Measurements from ENCODE around the gene CORO2B.
"Not testable (repeated sequence)": the region's sequence is repeated elsewhere in the genome, so short reads cannot be mapped to it uniquely, and the experiment has no call there.

The CORO2B gene

GRCh38 chr15:68679161-68679560 lies 100.4 kb downstream of the CORO2B start:
- DNase-seq: no peak

GRCh38 chr15:68679961-68680371 lies 101.2 kb downstream of the CORO2B start:
- peak; percentile 81 to 95 for DNase-seq

DNA sequence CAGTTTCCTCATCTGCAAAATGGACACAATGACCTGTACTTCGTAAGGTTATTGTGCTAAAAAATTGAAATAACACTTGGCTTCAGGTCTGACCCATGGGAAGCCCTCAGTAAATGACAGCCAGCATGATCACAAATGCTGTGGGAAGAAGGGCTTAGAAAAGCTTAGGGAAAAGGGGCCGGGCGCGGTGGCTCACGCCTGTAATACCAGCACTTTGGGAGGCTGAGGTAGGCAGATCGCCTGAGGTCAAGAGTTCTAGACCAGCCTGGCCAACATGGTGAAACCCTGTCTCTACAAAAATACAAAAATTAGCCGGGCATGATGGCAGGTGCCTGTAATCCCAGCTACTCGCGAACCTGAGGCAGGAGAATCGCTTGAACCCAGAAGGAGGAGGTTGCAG lies 102.0 kb downstream of the CORO2B start:
- DNase-seq: not testable (repeated sequence)

GRCh38 chr15:68681836-68682235 lies 103.0 kb downstream of the CORO2B start:
- DNase-seq: no peak

DNA sequence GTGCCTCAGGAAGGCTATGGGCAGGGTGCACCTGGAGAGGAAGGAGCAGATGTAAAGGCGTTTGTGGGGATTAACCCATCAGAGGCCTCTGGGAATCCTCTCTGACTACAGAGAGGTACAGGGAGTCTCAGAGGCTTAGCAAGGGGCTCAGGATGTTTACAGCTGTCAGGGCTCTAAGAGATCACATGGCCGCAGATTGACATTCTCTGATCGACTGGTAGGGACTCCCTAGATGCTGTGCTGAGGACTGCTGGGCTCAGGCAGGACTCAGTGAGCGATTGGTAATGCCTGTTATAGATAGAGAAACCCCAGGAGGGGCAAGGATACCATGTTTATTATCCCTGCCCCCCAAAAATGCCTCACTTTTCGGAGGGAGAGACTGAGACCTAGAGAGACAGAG lies 103.5 kb downstream of the CORO2B start:
- DNase-seq: peak in 1 of 2 donors; percentile 29

DNA sequence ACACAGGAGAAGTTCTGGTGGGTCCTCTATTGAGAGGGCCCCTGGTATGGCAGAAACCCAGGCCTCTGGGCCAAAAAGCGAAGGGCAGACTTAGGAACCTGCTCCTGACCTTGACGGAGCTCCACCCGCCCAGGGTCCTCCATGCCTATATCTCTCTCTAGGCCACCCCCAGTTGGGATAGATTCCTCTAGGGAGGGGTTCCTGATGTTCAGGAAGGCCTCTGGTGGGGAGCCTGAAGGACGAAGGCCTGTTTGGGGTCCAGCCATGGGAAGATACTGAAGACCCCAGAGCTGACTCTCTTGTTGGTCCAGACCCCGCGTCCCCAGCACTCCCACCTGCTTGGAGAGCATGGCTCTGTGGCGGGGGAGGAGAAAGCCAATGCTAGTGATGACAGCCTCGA lies 104.2 kb downstream of the CORO2B start:
- DNase-seq: no peak

DNA sequence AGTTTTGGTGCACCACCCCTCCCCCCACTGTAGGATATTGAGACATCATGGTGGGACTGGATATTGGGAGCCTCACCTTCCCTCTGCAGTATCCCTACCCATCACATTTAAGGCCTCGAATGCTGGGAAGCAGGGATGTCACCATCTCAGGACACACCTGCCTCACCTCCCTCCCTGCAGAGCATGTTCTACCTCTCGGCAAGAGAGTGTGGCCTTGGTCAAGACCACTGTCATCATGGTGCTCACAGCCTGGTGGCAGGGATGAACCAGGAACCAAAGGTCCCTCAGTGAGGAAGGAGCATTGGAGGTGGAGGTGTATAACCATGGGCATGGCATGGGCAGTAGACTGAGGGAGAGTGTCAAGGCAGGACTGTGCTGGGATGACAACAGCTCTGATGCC lies 104.8 kb downstream of the CORO2B start:
- no peak for DNase-seq

GRCh38 chr15:68684476-68684875 lies 105.7 kb downstream of the CORO2B start:
- no peak for DNase-seq

DNA sequence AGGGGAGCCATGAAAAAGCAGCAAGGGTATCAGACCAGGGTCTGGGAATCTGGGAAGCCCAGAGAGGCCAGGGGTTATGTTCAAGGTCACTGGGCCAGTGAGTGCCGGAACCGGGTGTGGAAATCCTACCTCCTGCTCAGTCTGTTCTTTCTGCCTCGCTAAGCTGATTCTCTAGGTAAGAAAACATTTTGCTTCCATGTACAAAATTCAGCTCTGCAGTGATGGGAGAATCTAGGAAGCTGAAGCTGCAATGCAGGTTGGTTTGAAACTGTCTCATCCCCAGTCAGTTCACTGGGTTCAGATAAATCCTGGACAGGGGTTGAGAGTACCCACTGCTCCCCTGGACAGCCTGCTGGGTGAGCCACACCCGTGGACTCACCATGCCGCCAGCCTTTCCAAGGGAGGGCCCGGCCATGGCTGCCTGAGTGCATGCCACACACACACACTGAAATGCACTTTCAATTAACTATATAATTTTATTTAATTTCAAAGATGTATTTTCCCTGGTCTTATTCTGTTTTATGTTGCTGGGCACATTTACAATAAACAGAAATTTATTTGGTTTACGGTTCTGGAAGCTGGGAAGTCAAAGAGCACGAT lies 108.4 kb downstream of the CORO2B start:
- DNase-seq: no peak

DNA sequence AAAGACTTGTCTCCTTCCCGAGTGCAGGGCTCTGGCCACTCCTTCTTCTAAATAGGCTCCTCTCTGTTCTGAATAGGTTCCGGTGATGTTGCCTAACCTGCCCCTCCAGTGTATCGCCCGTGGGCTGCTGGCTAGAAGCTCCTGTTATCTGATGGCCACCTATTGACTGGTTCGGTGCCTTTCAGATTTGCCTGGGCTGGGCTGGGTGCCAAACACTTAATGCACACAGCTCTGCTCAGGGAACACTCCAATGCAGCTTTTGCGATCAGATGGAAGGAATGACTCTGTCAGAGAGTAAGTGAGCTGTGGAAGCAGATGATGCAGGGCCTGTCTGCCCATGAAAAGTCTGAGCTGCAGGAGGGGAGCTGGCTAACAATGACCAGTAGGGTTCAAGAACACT lies 112.9 kb downstream of the CORO2B start:
- no peak for DNase-seq

- no peak for DNase-seq
Observed at GRCh38 chr15:68693071-68693470, 114.3 kb downstream of the CORO2B start.

DNA sequence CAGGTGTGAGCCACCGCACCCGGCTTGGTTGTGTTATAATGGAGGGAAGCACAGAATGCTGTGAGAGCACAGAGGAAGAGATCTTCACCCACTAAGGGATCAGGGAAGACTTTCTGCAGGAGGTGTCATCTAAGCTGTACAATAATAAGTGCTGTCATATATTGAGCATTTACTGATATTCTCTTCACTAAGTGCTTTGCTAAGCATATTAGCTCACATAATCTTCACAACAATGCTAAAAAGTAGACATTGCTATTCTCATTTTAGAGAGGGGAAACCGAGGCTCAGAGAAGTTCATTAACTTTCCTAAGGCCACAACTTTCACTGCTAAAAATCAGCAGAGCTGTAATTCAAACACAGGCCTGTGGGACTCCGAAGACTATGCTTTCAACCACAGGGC lies 115.3 kb downstream of the CORO2B start:
- DNase-seq: no peak

DNA sequence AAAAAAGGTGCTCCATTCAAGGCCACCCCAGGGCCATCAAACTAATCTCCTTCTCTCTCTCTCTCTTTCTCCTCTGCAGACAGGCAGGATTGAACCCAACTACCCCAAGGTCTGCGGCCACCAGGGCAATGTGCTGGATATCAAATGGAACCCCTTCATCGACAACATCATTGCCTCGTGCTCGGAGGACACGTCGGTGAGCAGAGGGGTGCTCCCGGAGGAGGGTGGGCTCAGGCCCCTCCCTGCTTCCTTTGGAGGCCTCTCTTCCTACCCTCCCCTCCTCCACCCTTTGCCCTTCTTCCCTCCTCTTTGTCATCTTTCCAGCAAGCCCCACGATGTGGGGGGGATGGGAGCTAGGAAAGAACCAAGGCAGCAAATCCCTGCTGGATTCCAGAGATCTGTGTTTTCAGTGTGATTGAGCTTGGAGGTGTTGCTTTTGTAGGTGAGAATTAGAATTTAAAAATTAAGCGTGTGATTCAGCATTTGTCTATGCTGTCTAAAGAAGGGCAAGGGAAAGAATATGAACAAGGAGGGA lies 116.3 kb downstream of the CORO2B start:
- no peak for DNase-seq

- DNase-seq: no peak
Observed at GRCh38 chr15:68696414-68697363, 117.9 kb downstream of the CORO2B start.

GRCh38 chr15:68697711-68698690 lies 119.2 kb downstream of the CORO2B start:
- no peak for DNase-seq

DNA sequence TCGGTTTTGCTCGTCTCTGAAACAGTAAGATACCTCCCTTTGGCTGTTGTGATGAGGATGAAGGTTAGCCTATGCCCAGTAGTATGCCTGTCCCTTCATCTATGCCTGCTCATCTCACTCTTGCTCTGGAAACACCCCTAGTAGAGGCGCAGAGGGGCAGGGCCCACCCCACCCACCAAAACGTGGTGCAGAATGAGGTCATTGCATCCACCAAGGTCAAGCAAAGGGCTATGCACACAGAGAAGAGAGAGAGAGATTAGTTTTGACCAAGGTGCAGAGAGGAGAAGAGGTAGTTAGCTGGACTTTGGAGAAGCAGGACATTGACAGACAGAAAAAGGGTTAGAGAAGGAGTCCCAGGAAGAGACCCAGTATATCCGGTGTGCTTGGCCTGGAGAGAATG lies 119.9 kb downstream of the CORO2B start:
- no peak for DNase-seq

DNA sequence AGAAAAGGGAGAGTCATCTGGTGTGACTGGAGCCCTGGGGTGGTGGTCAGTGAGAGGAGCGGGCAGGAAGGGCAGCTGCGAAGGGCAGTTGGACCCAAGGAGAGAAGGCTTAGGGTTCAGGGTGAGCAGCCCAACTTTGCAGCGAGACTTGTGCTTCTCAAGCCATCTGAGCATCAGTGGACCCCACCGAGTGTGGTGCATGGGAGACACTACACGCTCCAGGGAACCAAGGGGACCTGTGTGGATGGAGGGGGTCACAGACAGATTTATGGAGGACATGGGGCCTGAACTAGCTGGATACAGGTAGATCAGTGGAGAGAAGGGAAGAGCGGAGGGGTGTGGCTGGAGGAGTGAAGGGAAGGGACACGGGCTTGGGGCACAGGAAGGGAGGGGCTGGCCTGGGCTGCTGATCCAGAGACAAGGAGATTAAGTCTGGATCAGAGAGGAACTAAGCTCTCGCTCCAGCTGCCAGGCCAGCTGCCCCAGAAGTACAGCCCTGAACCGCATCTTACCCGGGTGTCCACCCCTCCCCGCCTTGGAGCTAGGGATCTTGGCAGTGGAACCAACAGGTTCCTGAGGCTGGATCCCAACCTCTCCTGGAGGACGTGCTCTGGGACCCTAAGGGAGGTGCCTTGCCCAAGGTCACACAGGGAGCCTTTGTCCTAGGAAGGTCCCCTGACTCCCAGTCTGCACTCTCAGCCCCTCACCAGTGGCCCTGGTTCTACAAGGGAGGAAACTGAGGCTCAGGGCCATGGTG lies 120.5 kb downstream of the CORO2B start:
- DNase-seq: no peak

DNA sequence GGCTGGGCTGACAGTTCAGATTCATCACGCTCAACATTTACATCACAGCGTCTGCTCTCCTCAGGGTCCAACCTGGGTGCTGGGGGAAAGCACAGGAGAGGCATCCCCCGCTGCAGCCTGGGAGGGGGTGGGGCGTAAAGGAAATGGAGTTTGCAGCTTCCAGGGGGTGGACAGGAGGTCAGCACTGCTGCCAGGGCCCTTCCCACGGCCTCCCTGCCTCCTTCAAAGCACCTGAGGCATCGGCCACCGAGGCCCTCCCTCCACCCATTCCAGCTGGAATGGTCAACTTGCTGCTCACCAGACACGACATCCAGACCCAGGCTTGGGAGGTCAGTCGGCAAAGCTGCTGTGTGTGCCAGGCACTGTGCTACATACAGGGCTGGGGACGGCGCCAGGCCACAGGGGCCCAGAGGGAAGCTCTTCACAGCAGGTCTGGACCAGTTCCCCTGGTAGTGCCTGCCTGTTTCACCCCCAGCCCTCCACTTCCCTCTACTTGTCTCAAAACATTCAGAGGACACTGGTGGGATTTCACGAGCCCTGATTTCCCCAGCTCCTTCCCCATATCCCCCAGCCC lies 121.2 kb downstream of the CORO2B start:
- DNase-seq: peak; percentile 21 to 60

GRCh38 chr15:68700455-68701123 lies 121.8 kb downstream of the CORO2B start:
- peak; percentile 68 to 73 for DNase-seq

GRCh38 chr15:68701886-68702285 lies 123.1 kb downstream of the CORO2B start:
- DNase-seq: no peak

DNA sequence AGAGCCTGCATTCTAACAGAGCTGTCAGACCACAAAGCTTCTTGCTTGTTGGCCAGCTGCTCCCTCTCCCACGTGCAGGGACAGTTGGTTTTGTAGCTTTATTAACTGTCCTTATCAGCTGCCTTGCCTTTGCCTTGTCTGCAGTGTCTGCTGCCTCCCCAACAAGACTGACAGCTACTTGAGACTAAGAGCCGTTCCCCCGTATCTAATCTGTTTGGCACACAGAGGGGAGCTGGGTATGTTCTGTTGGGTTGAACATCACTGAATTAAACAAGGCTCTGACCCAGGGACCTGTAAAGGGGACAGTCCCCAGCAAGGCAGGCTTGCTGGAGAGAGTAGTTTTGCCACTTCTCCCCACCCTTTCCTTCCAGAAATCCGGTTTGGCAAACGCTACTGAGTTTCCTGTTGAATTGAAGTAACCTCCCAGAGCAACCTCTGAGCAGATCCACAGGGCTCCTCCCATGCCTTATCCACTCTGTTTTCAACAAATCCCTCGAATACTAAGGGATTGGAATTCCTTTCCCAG lies 125.8 kb downstream of the CORO2B start:
- no peak for DNase-seq

Data from hippocampal formation (tissue), 2 donors.